GM19468 (cell line): ENCODE data around the gene TMEM255A.

Experiments
- ATAC-seq: cut with Tn5 transposase; IDR thresholded peaks from one replicate; pipeline ENCODE4 v1.9.1; 2021; ENCODE audit warnings: mild to moderate bottlenecking, moderate library complexity, moderate number of reproducible peaks; ENCODE audit not compliant: unreplicated experiment; ENCODE audit errors: extremely low read depth

The TMEM255A gene

GRCh38 chrX:120274145-120274544 is 37.1 kb downstream of the TMEM255A start:
- no peak for ATAC-seq

GRCh38 chrX:120271218-120271617 is 40.0 kb downstream of the TMEM255A start:
- no peak for ATAC-seq

GRCh38 chrX:120270567-120270966 is 40.7 kb downstream of the TMEM255A start:
- ATAC-seq, result no peak

- no peak for ATAC-seq
These were observed 41.8 kb downstream of the TMEM255A start for GRCh38 chrX:120269373-120270035.

- ATAC-seq, result no peak
These were observed 46.9 kb downstream of the TMEM255A start for GRCh38 chrX:120264341-120264740.

GRCh38 chrX:120262859-120263708 is 48.2 kb downstream of the TMEM255A start:
- no peak for ATAC-seq

- ATAC-seq, result no peak
These were observed 50.9 kb downstream of the TMEM255A start for GRCh38 chrX:120260369-120260768.

GRCh38 chrX:120253784-120254183 is 57.5 kb downstream of the TMEM255A start:
- no peak for ATAC-seq

- no peak for ATAC-seq
These were observed 59.7 kb downstream of the TMEM255A start for GRCh38 chrX:120251471-120252011.

- ATAC-seq, result peak; percentile 93
These were observed 60.6 kb downstream of the TMEM255A start, which contains the start of gene ZBTB33 for GRCh38 chrX:120250522-120251271. Gene ZBTB33 (plus strand): TSS chrX:120250812. CDS start chrX:120253416, 2,604 bp downstream.

- ATAC-seq, result peak; percentile 35
These were observed 66.3 kb downstream of the TMEM255A start for GRCh38 chrX:120244735-120245498.

- ATAC-seq, result no peak
These were observed 66.9 kb downstream of the TMEM255A start for GRCh38 chrX:120244395-120244734.

- no peak for ATAC-seq
These were observed 68.4 kb downstream of the TMEM255A start for GRCh38 chrX:120242813-120243212.

- ATAC-seq, result no peak
These were observed 72.3 kb downstream of the TMEM255A start for GRCh38 chrX:120238933-120239332.

GRCh38 chrX:120236687-120237479 is 74.4 kb downstream of the TMEM255A start:
- ATAC-seq, result no peak

GRCh38 chrX:120235284-120235683 is 76.0 kb downstream of the TMEM255A start:
- ATAC-seq, result no peak

GRCh38 chrX:120228187-120228908 is 82.9 kb downstream of the TMEM255A start:
- no peak for ATAC-seq

- ATAC-seq, result no peak
These were observed 86.9 kb downstream of the TMEM255A start for GRCh38 chrX:120224388-120224787.
